IMR-90 (cell line): ENCODE measurements around the gene LEKR1. TPM values are rescaled to one million over a fixed set of nuclear protein-coding genes. Genes with fewer than 3 reads are reported as not detected.
A peak's percentile ranks its signal among the peaks of the same experiment; 100 is the strongest.

Experiments used
- ATAC-seq: fragments of 200-7000 bp; cut with Tn5 transposase; 2 replicates; pipeline ENCODE4 v1.9.1; 2020; ENCODE audit warnings: low read depth, mild to moderate bottlenecking, moderate library complexity
- BruUV-seq: library from RNA; stranded (reverse); fragments of 400-500 nt; replicated peaks from 2 replicates; lab custom pipeline; 2021; lab: Mats Ljungman, UMichigan
- CTCF ChIA-PET: fragments of 300-600 bp; formaldehyde crosslinking; extraction: SDS; loops from one replicate; lab custom pipeline; 2021; ENCODE audit warnings: antibody characterized with exemption; lab: Yijun Ruan, JAX
- POLR2A ChIA-PET: fragments of 300-600 bp; sonication (Branson Sonifier 250); formaldehyde crosslinking; loops from one replicate; lab custom pipeline; 2022; ENCODE audit warnings: antibody characterized with exemption; ENCODE audit not compliant: unreplicated experiment; lab: Charles Lee
- DNase-seq: peaks from one replicate; pipeline ENCODE4 v3.0.0; 2013
- H2AFZ ChIP-seq: replicated peaks from 2 replicates; pipeline ENCODE3; 2013; ENCODE audit warnings: low read length, mild to moderate bottlenecking; ENCODE audit not compliant: poor library complexity
- H2AK5ac ChIP-seq: 2 replicates; pipeline ENCODE4 v1.6.1; 2013; ENCODE audit warnings: low read depth, low read length, inconsistent platforms
- H2AK9ac ChIP-seq: replicated peaks from 2 replicates; pipeline ENCODE3; 2013; ENCODE audit warnings: mild to moderate bottlenecking, low read depth, low read length, moderate library complexity; ENCODE audit not compliant: poor library complexity
- H2BK120ac ChIP-seq: 2 replicates; pipeline ENCODE4 v1.6.1; 2013; ENCODE audit warnings: low read depth, low read length, inconsistent platforms
- H2BK15ac ChIP-seq: 3 replicates; pipeline ENCODE4 v1.6.1; 2013; ENCODE audit warnings: low read depth, low read length, inconsistent platforms
- H2BK20ac ChIP-seq: 2 replicates; pipeline ENCODE4 v1.6.1; 2013; ENCODE audit warnings: low read depth, mild to moderate bottlenecking, inconsistent platforms, low read length, moderate library complexity
- H2BK5ac ChIP-seq: 2 replicates; pipeline ENCODE4 v1.6.1; 2013; ENCODE audit warnings: mild to moderate bottlenecking, low read depth, low read length, inconsistent platforms; ENCODE audit not compliant: poor library complexity, severe bottlenecking
- H3K14ac ChIP-seq: replicated peaks from 2 replicates; pipeline ENCODE4 v1.6.1; 2013; ENCODE audit warnings: low read depth, low read length, inconsistent platforms
- H3K18ac ChIP-seq: 2 replicates; pipeline ENCODE4 v1.6.1; 2013; ENCODE audit warnings: low read depth, low read length, control low read depth
- H3K23ac ChIP-seq: 2 replicates; pipeline ENCODE4 v1.6.1; 2013; ENCODE audit warnings: low read depth, low read length, inconsistent platforms
- H3K27ac ChIP-seq: 2 replicates; pipeline ENCODE4 v1.5.1; 2013; ENCODE audit warnings: mild to moderate bottlenecking, control low read depth, low read length; ENCODE audit not compliant: insufficient read depth
- H3K27me3 ChIP-seq: 2 replicates; pipeline ENCODE4 v1.6.1; 2013; ENCODE audit warnings: low read length; ENCODE audit not compliant: control insufficient read depth, insufficient read depth
- H3K36me3 ChIP-seq: 2 replicates; pipeline ENCODE4 v1.6.1; 2013; ENCODE audit warnings: low read length, mixed read lengths; ENCODE audit not compliant: control insufficient read depth, insufficient read depth
- H3K4ac ChIP-seq: 2 replicates; pipeline ENCODE4 v1.6.1; 2013; ENCODE audit warnings: low read depth, low read length, inconsistent platforms
- H3K4me1 ChIP-seq: 2 replicates; pipeline ENCODE4 v1.6.1; 2013; ENCODE audit warnings: low read length, mixed read lengths; ENCODE audit not compliant: control insufficient read depth, insufficient read depth
- H3K4me2 ChIP-seq: 2 replicates; pipeline ENCODE4 v1.6.1; 2013; ENCODE audit warnings: low read depth, mild to moderate bottlenecking, control low read depth, low read length, moderate library complexity
- H3K4me3 ChIP-seq: 2 replicates; pipeline ENCODE4 v1.5.1; 2013; ENCODE audit warnings: low read depth, mild to moderate bottlenecking, control low read depth, low read length, moderate library complexity; ENCODE audit not compliant: insufficient read depth
- H3K56ac ChIP-seq: 2 replicates; pipeline ENCODE4 v1.6.1; 2013; ENCODE audit warnings: low read length, inconsistent platforms; ENCODE audit not compliant: insufficient read depth; ENCODE audit errors: extremely low read depth
- H3K79me1 ChIP-seq, 2 experiments: 2 replicates each; pipeline ENCODE4 v1.6.1; 2013; ENCODE audit warnings: low read length in 2 of 2, inconsistent platforms in 1 of 2, low read depth in 1 of 2
- H3K9ac ChIP-seq: 2 replicates; pipeline ENCODE4 v1.6.1; 2013; ENCODE audit warnings: low read depth, low read length, control low read depth
- H3K9me1 ChIP-seq: 2 replicates; pipeline ENCODE4 v1.6.1; 2013; ENCODE audit warnings: low read length, inconsistent platforms; ENCODE audit not compliant: insufficient read depth
- H3K9me3 ChIP-seq: 2 replicates; pipeline ENCODE4 v1.6.1; 2013; ENCODE audit warnings: low read length; ENCODE audit not compliant: control insufficient read depth, insufficient read depth
- H4K20me1 ChIP-seq: 2 replicates; pipeline ENCODE4 v1.6.1; 2013; ENCODE audit warnings: low read length, inconsistent platforms; ENCODE audit not compliant: insufficient read depth
- H4K5ac ChIP-seq: 2 replicates; pipeline ENCODE4 v1.6.1; 2013; ENCODE audit warnings: mild to moderate bottlenecking, low read depth, low read length, control low read depth
- H4K8ac ChIP-seq, 2 experiments: 2 replicates each; pipeline ENCODE4 v1.6.1; 2013; ENCODE audit warnings: low read depth in 2 of 2, low read length in 2 of 2, control low read depth in 1 of 2, inconsistent platforms in 1 of 2
- H4K91ac ChIP-seq: 2 replicates; pipeline ENCODE4 v1.6.1; 2013; ENCODE audit warnings: low read depth, low read length, inconsistent platforms; ENCODE audit not compliant: insufficient read depth
- MAZ ChIP-seq: IDR thresholded peaks from 2 replicates; pipeline ENCODE4 v1.6.1; 2012; ENCODE audit warnings: low read depth, mild to moderate bottlenecking, low read length, improper control_type of control experiment, moderate library complexity, borderline replicate concordance
- NFE2L2 ChIP-seq: fragments of 150-350 bp; IDR thresholded peaks from 2 replicates; pipeline ENCODE4 v1.6.1; 2016; ENCODE audit warnings: low read depth, mild to moderate bottlenecking, low read length
- WGBS, 2 experiments: methylation state at CpG; one replicate each; pipeline versions ENCODE4 v1.1.5 to v1.1.7; 2013; ENCODE audit warnings: missing lambda C conversion rate in 2 of 2; ENCODE audit not compliant: insufficient read length in 1 of 2; ENCODE audit errors: extremely low coverage in 2 of 2; 5-methylcytosine and 5-hydroxymethylcytosine counted together
- dilution Hi-C: fragments of 300-500 bp; cut with HindIII; formaldehyde crosslinking; loops from one replicate; pipeline ENCODE4 v1.14.3; 2018; ENCODE audit warnings: low sequenced_read_pairs; ENCODE audit not compliant: unreplicated experiment
- in situ Hi-C: fragments of 300-500 bp; cut with MboI; formaldehyde crosslinking; loops from 3 replicates; pipeline ENCODE4 v1.14.3; 2019; ENCODE audit warnings: low sequenced_read_pairs, inconsistent platforms, mixed read lengths
- intact Hi-C: fragments of 100-400 bp; cut with micrococcal nuclease; formaldehyde crosslinking; loops from 2 replicates; pipeline ENCODE4 v1.10.0; 2022
- polyA plus RNA-seq, 3 experiments: library from polyadenylated mRNA; depleted of rRNA; stranded (reverse); fragments of >200 nt; gene quantifications; 2 replicates each; pipeline ENCODE4 v1.2.3, GENCODE V29; 2012; ENCODE audit warnings: low replicate concordance in 1 of 3
- total RNA-seq: library from RNA; depleted of rRNA; stranded (reverse); fragments of >200 nt; gene quantifications from 2 replicates; pipeline ENCODE4 v1.2.3, GENCODE V29; 2012
- TF ChIP-seq, protein P1 (sequence below): fragments of 150-350 bp; IDR thresholded peaks from 2 replicates; pipeline ENCODE4 v1.6.1; 2017; ENCODE audit warnings: mild to moderate bottlenecking, antibody characterized with exemption, low read length, low read depth

The LEKR1 gene
- total and polyA plus RNA-seq, 2 of the 4 experiments (the other 2 are of a cell fraction): 0.19 to 0.36 TPM

DNA sequence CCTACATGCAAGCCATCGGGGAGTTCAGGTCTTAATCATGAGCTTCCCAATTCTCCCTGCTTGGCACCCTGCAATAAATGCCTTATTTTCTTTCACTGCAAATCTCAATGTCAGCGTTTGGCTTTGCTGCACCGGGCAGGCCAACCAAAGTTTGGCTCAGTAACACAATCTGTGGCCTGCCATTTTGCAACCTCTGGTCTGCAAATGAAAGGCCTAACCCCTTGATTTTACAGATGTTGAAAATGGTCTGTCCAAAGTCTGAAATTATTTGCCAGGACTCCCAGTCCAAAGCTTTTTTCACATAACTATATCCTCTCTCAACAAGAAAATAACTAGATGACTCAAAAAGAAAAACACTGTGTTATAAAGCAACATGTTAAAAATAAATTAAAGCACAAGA is 34.0 kb upstream of the LEKR1 start:
- peaks cover 12% of the 10 kb centered on the region; the same call in 1 of the 2 replicates for H3K9me1 ChIP-seq
- H2BK15ac ChIP-seq: peak overlapping the region; percentile 63; the same call in 1 of the 3 replicates
- no peaks in the 10 kb centered on the region for H4K20me1 ChIP-seq
- no peak overlapping the region for H3K4me2 ChIP-seq
- peaks cover 14% of the 10 kb centered on the region for H3K4me1 ChIP-seq
- dilution Hi-C loops (no loop called here), in situ Hi-C loops (no loop called here), intact Hi-C loops (no loop called here)
- peak overlapping the region; percentile 70 for H4K91ac ChIP-seq
- no peaks in the 10 kb centered on the region for H3K9me3 ChIP-seq
- ATAC-seq (no peak), DNase-seq (no peak)
- no peaks in the 10 kb centered on the region for H3K27me3 ChIP-seq
- peak overlapping the region; percentile 68 for H2AK5ac ChIP-seq
- H2BK20ac ChIP-seq: peak overlapping the region; percentile 40
- H4K5ac ChIP-seq: peak overlapping the region; percentile 45; the same call in 1 of the 2 replicates
- H3K4me3 ChIP-seq: no peak overlapping the region
- ChIA-PET POLR2A (no interaction called here), CTCF (interaction anchor here (0.6 kb wide), 1 partner anchor 503 kb away, joined by 4 read pairs; no protein-coding TSS in a partner anchor)
- peak overlapping the region; percentile 33; the same call in 1 of the 2 replicates for H3K18ac ChIP-seq
- no peak overlapping the region for H2AFZ ChIP-seq
- H3K79me1 ChIP-seq: peaks cover 0 to 9% of the 10 kb centered on the region in 2 experiments; a peak in 3 of 4 replicates
- no peak overlapping the region for H3K27ac ChIP-seq
- H3K56ac ChIP-seq: no peak overlapping the region
- H3K23ac ChIP-seq: no peak overlapping the region
- WGBS, 2 experiments: 83% methylated on average over 1 of the region's 3 CpGs; no CpG with 5 or more reads in 1 of the 2 experiments
- H3K14ac ChIP-seq: no peak overlapping the region
- H3K36me3 ChIP-seq: no peaks in the 10 kb centered on the region
- H2BK5ac ChIP-seq: peak overlapping the region; percentile 25
- no peak overlapping the region for H2AK9ac ChIP-seq
- H3K9ac ChIP-seq: no peak overlapping the region; the same call in 1 of the 2 replicates
- H3K4ac ChIP-seq: 0 out of 2 replicates have a peak overlapping the region, but pooled peaks have one; percentile 9
- no TSS peak for BruUV-seq
- H2BK120ac ChIP-seq: peak overlapping the region; percentile 60
- TF ChIP-seq NFE2L2 (no peak), MAZ (no peak)
- TF ChIP-seq, protein P1, sequence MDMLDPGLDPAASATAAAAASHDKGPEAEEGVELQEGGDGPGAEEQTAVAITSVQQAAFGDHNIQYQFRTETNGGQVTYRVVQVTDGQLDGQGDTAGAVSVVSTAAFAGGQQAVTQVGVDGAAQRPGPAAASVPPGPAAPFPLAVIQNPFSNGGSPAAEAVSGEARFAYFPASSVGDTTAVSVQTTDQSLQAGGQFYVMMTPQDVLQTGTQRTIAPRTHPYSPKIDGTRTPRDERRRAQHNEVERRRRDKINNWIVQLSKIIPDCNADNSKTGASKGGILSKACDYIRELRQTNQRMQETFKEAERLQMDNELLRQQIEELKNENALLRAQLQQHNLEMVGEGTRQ: no peak
- H4K8ac ChIP-seq: no peak overlapping the region
